Activated CD4-positive, alpha-beta memory T cell treated with anti-CD3 and anti-CD28 coated beads, Interleukin-2, amount 10 ng/mL, durations not matched to agents 7 days and 5 days (primary cell): ENCODE data around the gene SHC2. TPM values are rescaled to one million over a fixed set of nuclear protein-coding genes. Genes with fewer than 3 reads are reported as not detected.

Source experiments
- CTCF ChIA-PET: fragments of 350-600 bp; sonication (Branson Sonifier 250); formaldehyde crosslinking; loops from one replicate; lab custom pipeline; 2021; ENCODE audit warnings: antibody characterized with exemption, inconsistent platforms; lab: Charles Lee
- POLR2A ChIA-PET: fragments of 350-600 bp; sonication (Branson Sonifier 250); formaldehyde crosslinking; loops from one replicate; lab custom pipeline; 2021; ENCODE audit warnings: antibody characterized with exemption; lab: Charles Lee
- DNase-seq: peaks from one replicate; pipeline ENCODE4 v3.0.0-alpha.2; 2020
- H3K27ac Mint-ChIP-seq: one replicate; pipeline ENCODE4 v1.8.0; 2021; ENCODE audit warnings: mild to moderate bottlenecking, mixed read lengths
- H3K27me3 Mint-ChIP-seq: one replicate; pipeline ENCODE4 v1.8.0; 2021; ENCODE audit warnings: mixed read lengths
- H3K36me3 Mint-ChIP-seq: one replicate; pipeline ENCODE4 v1.8.0; 2021; ENCODE audit warnings: low read depth, mixed read lengths
- H3K4me1 Mint-ChIP-seq: one replicate; pipeline ENCODE4 v1.8.0; 2021; ENCODE audit warnings: mixed read lengths
- H3K4me3 Mint-ChIP-seq: one replicate; pipeline ENCODE4 v1.8.0; 2021; ENCODE audit warnings: mild to moderate bottlenecking, mixed read lengths
- H3K9me3 Mint-ChIP-seq: one replicate; pipeline ENCODE4 v1.8.0; 2021; ENCODE audit warnings: mixed read lengths
- total RNA-seq, 2 experiments: library from RNA; stranded (reverse); gene quantifications; one replicate each; pipeline ENCODE4 v1.2.3, GENCODE V29; 2021

Gene SHC2
- total RNA-seq, result not detected

GRCh38 chr19:460877-461720, at the start of gene SHC2:
Gene SHC2, minus strand, starts transcription at chr19:461033. Its CDS starts 37 bp downstream, at chr19:460996.
- H3K9me3 Mint-ChIP-seq, result no peaks in the 10 kb centered on the region
- no peak within 1 kb of the TSS for H3K4me3 Mint-ChIP-seq
- no peak within 1 kb of the TSS for H3K27ac Mint-ChIP-seq
- H3K27me3 Mint-ChIP-seq, result peaks cover 18% of the 10 kb centered on the region
- no peaks in the 10 kb centered on the region for H3K36me3 Mint-ChIP-seq
- ChIA-PET CTCF (no interaction called here), POLR2A (no interaction called here)
- peaks cover 6% of the 10 kb centered on the region for H3K4me1 Mint-ChIP-seq
- DNase-seq, result no peak

- H3K27ac Mint-ChIP-seq, result peak overlapping the region; percentile 98
- no peaks in the 10 kb centered on the region for H3K27me3 Mint-ChIP-seq
- peak overlapping the region; percentile 81 for H3K4me3 Mint-ChIP-seq
- CTCF ChIA-PET, result no interaction called here
- peaks cover 53% of the 10 kb centered on the region for H3K4me1 Mint-ChIP-seq
- no peak for DNase-seq
- POLR2A ChIA-PET, result interaction anchor here (1.0 to 2.6 kb wide), 3 partner anchors 20 to 152 kb away, joined by 3 to 44 read pairs (median 3); no protein-coding TSS in a partner anchor
- H3K9me3 Mint-ChIP-seq, result no peaks in the 10 kb centered on the region
- H3K36me3 Mint-ChIP-seq, result peaks cover 12% of the 10 kb centered on the region
Measured at GRCh38 chr19:508204-509150, 47.6 kb upstream of the SHC2 start.

GRCh38 chr19:507286-508203, 46.7 kb upstream of the SHC2 start, which contains the start of gene TPGS1:
Gene TPGS1, plus strand, starts transcription at chr19:507497. Its CDS starts 10 bp downstream, at chr19:507507.
- no peaks in the 10 kb centered on the region for H3K9me3 Mint-ChIP-seq
- CTCF ChIA-PET, result interaction anchor here (0.7 to 1.7 kb wide), 15 partner anchors 8 to 261 kb away, joined by 3 to 25 read pairs (median 6); partner anchors contain the start of genes BSG, CDC34, MADCAM1 and MIER2
- peak; percentile 89 for DNase-seq
- POLR2A ChIA-PET, result interaction anchor here (0.8 to 2.6 kb wide), 8 partner anchors 13 to 173 kb away, joined by 3 to 44 read pairs (median 6); partner anchors contain the start of genes BSG, CDC34, MADCAM1 and RNF126
- H3K4me3 Mint-ChIP-seq, result peak within 1 kb of the TSS; percentile 81
- peak within 1 kb of the TSS; percentile 98 for H3K27ac Mint-ChIP-seq
- no peaks in the 10 kb centered on the region for H3K27me3 Mint-ChIP-seq
- peaks cover 55% of the 10 kb centered on the region for H3K4me1 Mint-ChIP-seq
- peaks cover 12% of the 10 kb centered on the region for H3K36me3 Mint-ChIP-seq

- CTCF ChIA-PET, result interaction anchor here (0.6 to 1.7 kb wide), 20 partner anchors 8 to 478 kb away, joined by 3 to 25 read pairs (median 4); partner anchors contain the start of genes BSG, CDC34, MADCAM1 and MIER2
- peaks cover 52% of the 10 kb centered on the region for H3K4me1 Mint-ChIP-seq
Measured at GRCh38 chr19:506404-507285, 45.8 kb upstream of the SHC2 start.

GRCh38 chr19:504616-505015, 43.8 kb upstream of the SHC2 start:
- Mint-ChIP-seq H3K4me3 (no peak overlapping the region), H3K36me3 (peaks cover 4% of the 10 kb centered on the region), H3K27ac (no peak overlapping the region), H3K4me1 (peaks cover 35% of the 10 kb centered on the region), H3K9me3 (no peaks in the 10 kb centered on the region), H3K27me3 (peaks cover under 1% of the 10 kb centered on the region)
- no peak for DNase-seq
- CTCF ChIA-PET, result interaction anchor here (1.0 to 1.1 kb wide), 2 partner anchors 9 to 14 kb away, joined by 3 to 4 read pairs; no protein-coding TSS in a partner anchor
- POLR2A ChIA-PET, result no interaction called here

More at GRCh38 chr19:506404-507285, 45.8 kb upstream of the SHC2 start:
- no peaks in the 10 kb centered on the region for H3K9me3 Mint-ChIP-seq
- peaks cover 12% of the 10 kb centered on the region for H3K36me3 Mint-ChIP-seq
- no peaks in the 10 kb centered on the region for H3K27me3 Mint-ChIP-seq
- POLR2A ChIA-PET, result interaction anchor here (0.6 to 2.6 kb wide), 11 partner anchors 9 to 290 kb away, joined by 3 to 44 read pairs (median 4); partner anchors contain the start of genes BSG, CDC34, MADCAM1 and RNF126
- peak overlapping the region; percentile 81 for H3K4me3 Mint-ChIP-seq
- peak; percentile 94 for DNase-seq
- H3K27ac Mint-ChIP-seq, result peak overlapping the region; percentile 98

GRCh38 chr19:501646-502045, 40.8 kb upstream of the SHC2 start:
- ChIA-PET POLR2A (no interaction called here), CTCF (no interaction called here)
- Mint-ChIP-seq H3K4me3 (no peak overlapping the region), H3K27me3 (peaks cover 13% of the 10 kb centered on the region), H3K36me3 (no peaks in the 10 kb centered on the region), H3K4me1 (peaks cover 18% of the 10 kb centered on the region), H3K27ac (no peak overlapping the region), H3K9me3 (no peaks in the 10 kb centered on the region)
- DNase-seq, result no peak

GRCh38 chr19:498977-499623, 38.3 kb upstream of the SHC2 start:
- Mint-ChIP-seq H3K27ac (no peak overlapping the region), H3K4me1 (peaks cover 8% of the 10 kb centered on the region), H3K9me3 (no peaks in the 10 kb centered on the region), H3K36me3 (no peaks in the 10 kb centered on the region), H3K4me3 (no peak overlapping the region), H3K27me3 (peaks cover 17% of the 10 kb centered on the region)
- ChIA-PET CTCF (interaction anchor here (1.1 kb wide), 1 partner anchor 8 kb away, joined by 6 read pairs; no protein-coding TSS in a partner anchor), POLR2A (interaction anchor here (1.8 kb wide), 1 partner anchor 7 kb away, joined by 6 read pairs; no protein-coding TSS in a partner anchor)
- DNase-seq, result no peak

- peaks cover 2% of the 10 kb centered on the region for H3K9me3 Mint-ChIP-seq
- H3K27me3 Mint-ChIP-seq, result peaks cover 17% of the 10 kb centered on the region
- H3K36me3 Mint-ChIP-seq, result no peaks in the 10 kb centered on the region
- POLR2A ChIA-PET, result interaction anchor here (1.8 kb wide), 1 partner anchor 8 kb away, joined by 6 read pairs; no protein-coding TSS in a partner anchor
- CTCF ChIA-PET, result interaction anchor here (1.1 kb wide), 1 partner anchor 8 kb away, joined by 6 read pairs; no protein-coding TSS in a partner anchor
- peaks cover 10% of the 10 kb centered on the region for H3K4me1 Mint-ChIP-seq
- DNase-seq, result no peak
- no peak overlapping the region for H3K4me3 Mint-ChIP-seq
- H3K27ac Mint-ChIP-seq, result no peak overlapping the region
Measured at GRCh38 chr19:498511-498891, 37.7 kb upstream of the SHC2 start.

GRCh38 chr19:497869-498510, 37.2 kb upstream of the SHC2 start:
- H3K9me3 Mint-ChIP-seq, result peaks cover 3% of the 10 kb centered on the region
- H3K27ac Mint-ChIP-seq, result no peak overlapping the region
- POLR2A ChIA-PET, result interaction anchor here (0.8 to 1.8 kb wide), 2 partner anchors 8 to 13 kb away, joined by 3 to 6 read pairs; no protein-coding TSS in a partner anchor
- peaks cover 17% of the 10 kb centered on the region for H3K27me3 Mint-ChIP-seq
- H3K4me1 Mint-ChIP-seq, result peaks cover 10% of the 10 kb centered on the region
- no peak for DNase-seq
- H3K36me3 Mint-ChIP-seq, result no peaks in the 10 kb centered on the region
- CTCF ChIA-PET, result interaction anchor here (1.1 kb wide), 1 partner anchor 9 kb away, joined by 6 read pairs; no protein-coding TSS in a partner anchor
- no peak overlapping the region for H3K4me3 Mint-ChIP-seq

- POLR2A ChIA-PET, result interaction anchor here (0.8 to 1.8 kb wide), 2 partner anchors 9 to 13 kb away, joined by 3 to 6 read pairs; no protein-coding TSS in a partner anchor
- DNase-seq, result no peak
- H3K36me3 Mint-ChIP-seq, result no peaks in the 10 kb centered on the region
Measured at GRCh38 chr19:497491-497868, 36.6 kb upstream of the SHC2 start.

More at GRCh38 chr19:497491-497868, 36.6 kb upstream of the SHC2 start:
- Mint-ChIP-seq H3K27me3 (peaks cover 17% of the 10 kb centered on the region), H3K27ac (no peak overlapping the region), H3K4me1 (peaks cover 9% of the 10 kb centered on the region), H3K4me3 (no peak overlapping the region), H3K9me3 (peaks cover 4% of the 10 kb centered on the region)
- CTCF ChIA-PET, result no interaction called here
